Stimulated activated CD8-positive, alpha-beta memory T cell treated with anti-CD3 and anti-CD28 coated beads, Interleukin-4, amount 100 ng/mL, for 1 hour (primary cell): Measurements from ENCODE around the gene MRPL54.

ENCODE experiments used
- DNase-seq, 2 donors: peaks; one replicate each; pipeline ENCODE4 v3.0.0-alpha.2; 2020; ENCODE audit warnings: low read depth in 2 of 2, low spot score in 1 of 2

MRPL54 gene

DNA sequence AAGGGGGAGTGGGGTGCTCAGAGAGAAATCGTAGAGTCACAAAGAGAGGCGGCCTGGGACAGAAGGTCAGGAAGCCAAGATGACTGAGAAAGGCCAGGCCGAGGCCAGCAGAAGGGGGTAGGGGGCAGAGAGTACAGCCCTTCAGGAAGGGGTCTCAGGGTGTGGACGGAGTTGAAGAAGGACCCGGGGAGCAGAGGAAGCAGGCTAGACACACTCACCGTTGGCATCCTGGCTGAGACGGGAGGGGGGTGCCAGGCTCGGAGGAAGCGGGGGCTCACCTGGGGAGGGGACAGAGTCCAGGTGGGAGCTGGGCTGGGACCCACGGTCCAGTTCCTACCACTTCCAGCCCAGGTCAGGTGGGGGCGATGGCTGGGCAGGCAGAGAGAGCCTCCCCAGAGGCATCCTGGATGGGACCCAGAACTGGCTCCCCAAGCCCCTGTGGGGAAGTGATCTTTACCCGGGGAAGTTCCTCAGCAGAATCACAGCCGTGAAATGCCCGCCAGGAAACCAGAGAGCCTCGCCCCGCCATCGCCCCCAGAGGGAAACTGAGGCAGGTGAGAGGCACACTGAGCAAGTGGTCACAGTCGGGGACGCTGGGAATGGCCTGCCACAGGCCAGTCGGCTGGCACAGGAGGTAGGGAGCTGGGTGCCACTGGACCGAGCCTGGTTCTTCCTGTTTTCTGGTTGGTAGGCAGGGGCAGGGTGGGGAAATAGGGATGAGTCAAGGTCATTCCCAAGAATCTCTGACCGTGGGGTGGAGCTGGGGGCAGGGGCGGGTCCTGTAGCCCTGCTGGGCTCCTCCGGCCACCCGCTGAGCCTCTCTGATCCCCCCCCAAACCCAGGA lies 22.3 kb downstream of the MRPL54 start:
- no peak for DNase-seq

DNA sequence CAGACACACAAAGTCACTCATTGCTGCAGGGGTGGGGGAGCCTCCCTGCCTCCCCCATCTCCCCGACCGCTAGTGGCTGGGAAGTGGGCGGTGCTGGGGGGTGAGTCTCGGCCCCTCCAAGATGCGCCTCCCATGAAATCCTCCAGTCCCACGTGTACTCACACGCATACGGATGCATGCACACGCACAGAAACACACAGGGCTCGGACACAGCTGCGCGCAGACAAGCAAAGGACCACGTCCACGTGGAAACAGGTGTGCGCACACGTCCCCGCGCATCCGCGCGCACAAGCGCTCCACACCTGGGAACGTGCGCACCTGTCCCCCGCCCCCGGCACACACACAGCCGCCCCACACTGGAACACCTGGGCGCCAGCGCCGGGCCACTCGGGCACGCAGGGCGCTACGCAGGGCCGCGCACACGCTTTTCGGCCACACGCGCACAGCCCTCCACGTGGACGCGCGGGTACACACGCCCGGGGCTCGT lies 23.0 kb downstream of the MRPL54 start:
- no peak for DNase-seq

DNA sequence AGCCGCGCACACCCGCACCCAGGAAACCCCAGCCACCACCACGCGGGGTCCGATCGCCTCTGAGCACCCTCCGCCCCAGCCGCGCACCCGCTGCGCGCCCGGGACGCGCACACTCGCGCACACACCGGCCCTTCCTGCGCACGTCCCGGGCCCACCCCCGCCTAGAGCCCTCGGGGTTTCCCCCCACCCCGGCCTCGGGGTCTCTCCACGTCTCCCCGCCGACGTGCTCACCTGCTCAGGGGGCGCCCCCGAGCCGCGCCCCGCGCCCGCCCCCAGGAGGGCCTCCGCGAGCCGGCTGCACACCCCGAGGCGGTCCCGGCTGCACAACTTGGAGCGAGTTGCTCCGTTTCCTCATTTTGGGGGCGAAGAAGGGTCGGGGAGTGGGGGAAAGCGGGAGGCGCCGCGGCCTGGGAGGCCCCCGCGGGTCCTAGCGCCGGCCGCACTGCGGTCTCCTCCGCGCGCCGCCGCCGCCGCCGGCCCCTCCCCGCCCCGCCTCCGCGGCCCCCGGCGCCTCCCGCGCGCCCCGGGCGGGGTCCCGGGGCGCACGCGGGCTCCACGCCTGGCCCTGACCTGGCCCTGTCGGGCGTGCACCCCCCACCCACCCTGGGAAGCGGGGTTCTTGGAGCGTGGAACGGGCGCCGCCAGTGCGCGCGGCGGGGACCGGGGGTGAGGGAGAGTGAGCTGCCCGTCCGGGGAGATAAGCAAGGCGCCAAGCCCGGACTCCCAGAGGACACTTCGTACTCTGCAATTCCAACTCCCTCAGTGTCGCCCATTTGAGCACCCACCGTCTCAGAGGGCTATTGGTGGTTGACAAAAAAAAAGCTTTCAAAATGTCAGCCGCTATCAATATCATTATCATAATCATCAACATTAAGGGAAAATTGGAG lies 23.7 kb downstream of the MRPL54 start, which contains the start of gene MATK:
MATK (minus strand) TSS at position 444 of the 887 bp plus-strand sequence. CDS start 1,246 bp downstream, outside the sequence.
- no peak for DNase-seq

DNA sequence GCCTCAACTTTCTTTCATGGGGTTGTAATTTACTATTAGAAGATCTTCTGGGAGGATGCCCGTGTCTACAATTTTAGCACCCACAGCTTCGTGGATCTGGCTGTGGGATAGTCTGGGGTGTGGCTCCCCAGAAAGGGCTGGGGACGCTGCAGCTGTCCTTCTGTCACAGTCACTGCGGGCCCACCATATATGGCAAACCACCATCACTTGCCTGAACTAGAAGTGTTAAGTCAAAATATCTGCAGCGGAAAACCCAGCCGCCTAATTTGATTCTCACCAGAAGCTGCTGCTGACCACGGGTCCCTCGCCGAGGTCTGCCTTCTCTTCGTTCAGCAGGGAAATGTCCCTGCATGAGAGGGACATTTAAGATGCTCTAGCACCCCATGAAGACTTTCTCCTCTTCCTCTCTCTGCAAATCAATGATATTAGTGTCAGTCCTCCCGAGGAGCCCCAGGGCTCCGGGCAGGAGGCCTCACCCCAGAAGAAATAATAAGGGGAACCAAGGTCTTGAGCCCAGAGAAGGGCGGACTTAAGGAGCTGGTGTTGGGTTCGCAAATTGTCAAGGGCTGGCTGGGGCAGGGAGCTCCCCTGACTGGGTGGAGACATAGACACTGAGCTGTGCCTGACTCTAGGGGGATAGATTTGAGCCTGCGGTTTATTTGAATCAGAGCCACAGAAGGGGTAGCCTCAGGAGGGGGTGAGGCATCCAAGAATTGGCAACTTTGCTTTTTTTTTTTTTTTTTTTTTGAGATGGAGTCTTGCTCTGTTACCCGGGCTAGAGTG lies 26.7 kb downstream of the MRPL54 start:
- DNase-seq = no peak

DNA sequence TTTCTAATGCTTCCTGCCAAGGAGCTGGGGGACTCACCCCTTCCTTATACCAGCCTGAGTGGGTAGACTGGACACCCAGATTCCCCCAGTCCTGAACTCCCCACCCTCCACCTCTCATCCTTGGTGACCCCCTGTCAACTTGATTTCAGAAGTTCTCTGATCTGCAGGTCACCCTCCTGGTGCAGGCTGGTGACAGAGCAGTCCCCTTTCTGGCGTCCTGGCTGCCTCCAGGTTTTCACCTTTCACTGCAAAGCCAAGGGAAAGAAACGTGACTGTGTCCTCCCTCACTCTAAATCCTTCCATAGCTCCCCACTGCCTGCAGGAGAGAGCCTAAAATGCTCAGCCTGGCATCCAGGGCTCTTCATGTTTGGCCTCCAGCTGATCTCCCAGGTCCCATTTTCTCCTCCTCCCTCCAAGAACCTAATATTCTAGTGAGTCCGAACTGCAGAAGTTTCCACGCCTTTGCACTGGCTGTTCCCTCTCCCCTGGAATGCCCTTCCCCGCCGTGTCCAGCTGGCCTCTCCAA lies 27.8 kb downstream of the MRPL54 start:
- no peak for DNase-seq

DNA sequence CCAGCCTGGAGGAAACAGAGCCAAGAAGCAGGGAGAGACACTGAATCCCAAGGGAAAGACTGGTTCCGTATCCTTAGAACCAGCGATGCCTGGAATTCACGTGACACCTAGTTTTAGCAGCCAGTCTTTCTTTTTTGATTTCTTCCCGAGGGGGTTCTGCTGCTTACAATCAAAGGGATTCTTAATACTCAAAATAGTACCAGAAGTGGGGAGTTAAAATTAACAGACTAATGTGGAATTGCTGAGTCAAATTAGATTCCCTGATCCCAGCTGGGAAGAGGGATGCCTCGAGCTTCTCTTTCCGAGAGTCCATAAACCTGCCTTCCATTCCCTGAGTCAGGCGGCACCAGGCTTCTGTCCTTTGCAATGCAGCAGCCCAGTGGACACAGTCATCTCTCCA lies 28.5 kb downstream of the MRPL54 start:
- DNase-seq = no peak

DNA sequence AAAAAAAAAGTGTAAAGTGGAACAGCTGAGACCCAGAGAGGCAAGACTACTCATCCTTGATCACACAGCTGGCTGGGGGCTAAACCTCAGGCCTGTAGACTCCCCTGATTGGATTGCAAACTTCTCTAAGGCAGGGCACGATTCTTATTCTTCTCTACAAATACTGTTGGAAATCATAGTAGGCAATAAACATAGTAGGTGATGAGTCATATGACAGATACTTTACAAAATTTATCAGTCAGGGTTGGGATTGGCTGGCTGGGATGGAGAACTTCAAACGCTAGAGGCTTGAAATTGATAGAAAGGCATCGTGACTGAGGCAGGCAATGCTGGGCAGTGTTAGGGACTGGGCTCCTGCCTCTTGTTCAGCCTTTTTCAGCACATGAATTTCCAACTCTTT lies 29.6 kb downstream of the MRPL54 start:
- no peak for DNase-seq

DNA sequence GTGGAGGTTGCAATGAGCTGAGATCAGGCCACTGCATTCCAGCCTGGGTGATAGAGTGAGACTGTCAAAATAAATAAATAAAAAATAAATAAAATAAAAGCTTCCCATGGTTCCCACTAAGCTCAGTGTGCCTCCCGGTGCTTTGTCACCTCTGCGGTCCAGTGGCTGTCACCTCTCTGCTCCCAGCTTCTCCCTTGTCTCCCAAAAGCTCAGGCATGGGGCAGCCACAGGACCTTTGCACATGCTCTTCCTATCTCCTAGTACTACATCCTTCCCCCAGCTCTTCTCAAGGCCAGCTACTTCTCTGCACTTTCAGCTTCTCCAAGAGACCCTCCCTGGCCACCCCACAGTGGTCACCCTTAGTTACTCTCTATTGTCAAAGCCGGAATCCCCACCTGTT lies 31.3 kb downstream of the MRPL54 start:
- DNase-seq = no peak

DNA sequence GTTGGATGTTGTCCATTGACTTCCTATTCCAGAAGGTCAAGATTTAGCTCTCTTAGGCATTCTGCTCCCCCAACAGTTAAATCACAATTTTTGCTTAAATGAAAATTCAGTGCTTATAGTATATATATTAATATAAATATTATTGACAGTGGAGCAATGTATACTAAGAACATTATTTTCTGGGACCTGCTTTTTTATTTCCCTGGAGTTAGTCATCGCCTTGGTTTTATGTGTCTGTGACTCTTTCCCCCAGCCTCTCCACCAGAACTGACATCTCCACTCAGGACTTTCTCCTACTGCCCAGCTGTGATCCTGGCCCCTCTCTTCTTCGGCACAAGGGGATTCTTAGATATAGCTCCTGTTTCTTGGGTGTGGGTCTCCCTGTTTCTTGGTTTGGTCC lies 33.9 kb downstream of the MRPL54 start:
- DNase-seq = no peak

DNA sequence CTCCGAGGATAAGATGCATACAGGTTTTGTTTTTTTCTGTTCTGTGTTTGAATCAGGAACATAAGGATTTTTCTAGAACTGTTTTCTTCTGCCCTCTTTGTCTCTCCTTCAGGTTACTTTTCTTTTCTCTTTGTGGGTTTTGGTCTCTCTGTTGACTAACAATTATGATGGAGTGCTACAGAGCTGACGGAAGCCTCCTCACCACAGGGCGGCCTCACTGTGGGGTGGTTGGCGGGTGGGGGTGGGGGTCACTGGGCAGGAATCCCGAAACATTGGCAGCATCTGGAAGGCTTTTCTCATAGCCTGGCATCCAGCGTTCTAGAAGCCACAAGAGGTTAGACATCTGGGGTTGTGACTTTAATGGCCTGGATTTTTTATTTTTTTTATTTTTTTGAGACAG lies 35.7 kb downstream of the MRPL54 start:
- DNase-seq = no peak

DNA sequence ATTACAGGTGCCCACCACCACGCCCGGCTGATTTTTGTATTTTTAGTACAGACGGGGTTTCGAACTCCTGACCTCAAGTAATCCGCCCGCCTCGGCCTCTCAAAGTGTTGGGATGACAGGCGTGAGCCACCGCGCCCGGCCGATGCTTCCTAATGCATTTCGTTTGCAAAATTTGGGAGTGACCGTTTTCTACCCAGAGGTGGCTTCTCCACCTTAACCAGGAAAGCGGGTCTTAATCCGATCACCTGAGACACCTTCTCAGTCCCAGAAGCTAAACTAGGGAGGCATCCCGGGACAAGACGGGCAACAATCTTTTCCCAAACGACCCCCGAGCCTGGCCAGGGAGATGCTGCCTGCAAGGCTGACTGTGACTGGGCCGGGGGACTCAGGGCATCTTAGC lies 38.5 kb downstream of the MRPL54 start:
- DNase-seq = no peak

DNA sequence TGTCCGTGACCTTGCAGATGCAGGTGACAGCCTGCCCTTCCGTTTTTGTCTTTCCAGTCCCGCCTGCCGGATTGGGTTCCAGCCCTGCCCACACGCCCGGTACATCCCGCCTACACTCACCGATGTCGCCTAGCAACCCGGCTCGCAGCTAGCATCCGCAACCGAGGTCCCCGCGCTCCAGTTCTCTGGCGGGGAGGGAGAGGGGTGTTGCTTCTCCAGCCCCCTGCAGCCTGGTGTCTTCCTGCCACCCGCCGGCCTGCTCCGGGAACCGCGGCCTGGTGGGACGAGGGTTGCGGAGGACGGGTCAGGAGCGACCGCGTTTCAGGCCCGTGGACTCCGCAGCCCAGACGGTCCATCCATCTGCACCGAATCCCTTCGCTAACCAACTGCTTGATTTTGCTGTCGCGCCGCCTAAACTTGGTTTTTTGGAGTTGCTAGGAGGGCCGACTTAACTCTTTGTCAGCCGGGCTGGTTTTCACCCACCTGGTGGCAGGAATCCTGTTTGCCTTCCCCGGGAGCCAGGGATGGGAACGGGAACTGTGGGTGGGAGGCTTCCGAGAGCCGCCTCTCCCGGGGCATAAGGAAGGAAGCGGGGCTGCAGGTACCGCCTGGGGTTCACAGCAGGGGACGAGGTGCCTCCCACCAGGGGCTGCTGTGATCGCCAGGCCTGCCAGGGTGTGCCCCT lies 39.1 kb downstream of the MRPL54 start:
- DNase-seq = no peak

DNA sequence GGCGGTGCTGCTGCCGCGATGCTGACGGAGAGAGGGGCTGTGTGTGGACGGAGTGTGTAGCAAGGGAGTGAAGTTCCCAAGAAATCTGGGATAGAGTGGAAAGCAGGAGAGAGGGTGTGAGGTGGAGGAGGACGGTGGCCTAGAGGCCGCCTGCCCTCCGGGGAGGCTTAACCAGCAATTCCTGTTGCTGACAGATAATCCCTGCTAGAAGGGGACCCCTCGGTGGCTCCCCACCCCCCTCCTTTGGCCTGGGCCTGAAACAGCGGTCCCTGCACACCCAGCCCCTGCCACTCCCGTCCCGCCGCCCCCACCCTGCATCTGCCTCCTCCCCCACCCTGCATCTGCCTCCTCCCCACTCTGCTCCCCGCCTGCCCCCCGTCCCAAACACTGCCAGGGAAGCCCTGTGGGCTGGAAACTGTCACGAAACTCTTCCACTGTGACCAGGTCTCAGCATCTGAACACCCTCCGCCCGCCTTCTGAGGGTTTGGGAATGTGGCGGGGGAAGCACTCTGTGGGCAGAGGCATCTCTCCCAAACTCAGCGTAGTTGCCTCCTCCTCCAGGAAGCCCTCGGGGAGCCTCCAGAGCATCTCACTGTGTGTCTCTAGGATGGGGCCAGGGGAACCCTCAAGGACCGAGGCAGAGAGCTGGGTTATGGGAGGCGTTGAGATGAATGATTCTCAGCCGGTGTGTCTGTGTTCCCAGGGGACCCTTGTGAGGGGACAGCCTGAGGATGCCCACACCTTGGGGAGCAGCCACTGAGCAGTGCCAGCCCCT lies 40.8 kb downstream of the MRPL54 start:
- no peak for DNase-seq

DNA sequence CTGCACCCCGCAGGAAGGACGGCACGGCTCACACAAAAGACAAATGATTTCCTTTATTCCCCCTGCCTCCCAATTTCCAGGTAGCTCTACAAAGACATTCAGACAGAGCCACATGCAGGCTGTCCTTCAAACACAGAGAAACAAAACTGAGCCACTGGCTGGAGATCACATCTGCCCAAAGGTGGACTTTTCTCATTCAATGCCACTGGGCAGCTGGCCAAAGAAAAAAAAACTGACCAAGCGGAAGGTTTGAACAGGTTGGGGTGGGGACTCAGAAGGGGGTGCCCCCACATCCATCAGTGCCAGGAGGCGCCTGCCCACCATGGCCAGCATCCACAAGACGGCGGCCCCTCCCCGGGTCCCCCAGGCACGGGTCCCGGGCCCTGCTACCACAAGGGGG lies 41.5 kb downstream of the MRPL54 start:
- DNase-seq = no peak

DNA sequence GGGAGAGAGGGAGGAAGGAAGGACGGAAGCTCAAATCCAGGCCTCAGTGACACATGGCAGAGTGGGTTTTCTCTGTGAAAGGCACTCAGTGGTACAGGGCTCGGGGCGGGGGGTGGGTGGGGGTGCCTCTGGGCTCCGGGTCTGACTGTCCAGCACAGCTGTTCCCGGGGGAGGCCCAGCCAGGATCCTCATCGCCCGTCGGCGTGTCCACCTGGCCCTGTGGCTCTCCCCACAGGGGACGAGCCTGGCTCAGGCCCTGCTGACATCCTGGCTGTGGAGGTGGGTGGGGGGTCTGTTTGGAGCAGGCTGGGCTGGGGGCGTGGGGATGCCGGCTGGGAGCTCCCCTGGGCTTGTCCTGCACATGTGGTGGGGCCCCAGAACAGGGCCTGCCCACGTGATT lies 41.9 kb downstream of the MRPL54 start:
- no peak for DNase-seq

DNA sequence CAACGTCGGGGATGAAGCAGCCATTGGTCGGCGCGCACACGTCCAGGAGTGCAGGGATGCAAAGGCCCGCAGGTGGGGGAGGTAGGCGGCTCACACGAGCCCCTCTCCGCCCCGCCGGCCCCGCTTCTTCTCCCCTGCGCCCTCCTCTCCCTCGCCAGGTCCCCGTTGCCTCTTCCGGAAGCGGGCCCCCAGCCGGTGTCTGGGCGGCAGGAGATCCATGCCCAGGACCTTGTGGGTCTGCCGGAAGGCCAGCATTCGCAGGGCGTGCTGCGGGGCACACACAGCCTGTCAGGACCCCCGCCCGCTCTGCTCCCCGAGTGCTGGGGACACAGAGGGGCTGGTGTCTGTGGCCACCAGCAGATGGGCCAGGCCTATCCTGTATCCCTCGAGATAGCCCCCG lies 43.4 kb downstream of the MRPL54 start:
- DNase-seq = no peak

DNA sequence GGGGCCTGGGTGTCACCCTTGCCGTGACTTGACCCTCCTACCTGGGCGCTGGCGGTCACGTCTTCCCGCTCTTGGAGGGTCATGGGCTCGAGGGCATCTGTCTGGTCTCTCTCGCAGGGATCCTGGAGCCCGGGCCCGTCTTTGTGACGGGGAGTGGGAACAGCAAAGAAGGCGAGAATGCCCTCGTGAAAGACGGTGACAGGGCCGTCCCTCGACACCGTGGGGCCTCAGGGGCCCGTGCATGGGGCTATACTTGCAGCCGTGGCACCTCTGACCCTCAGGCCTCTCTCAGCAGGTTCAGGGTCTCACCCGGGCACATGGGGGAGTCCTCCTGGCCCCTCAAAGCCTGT lies 44.6 kb downstream of the MRPL54 start:
- DNase-seq = no peak

DNA sequence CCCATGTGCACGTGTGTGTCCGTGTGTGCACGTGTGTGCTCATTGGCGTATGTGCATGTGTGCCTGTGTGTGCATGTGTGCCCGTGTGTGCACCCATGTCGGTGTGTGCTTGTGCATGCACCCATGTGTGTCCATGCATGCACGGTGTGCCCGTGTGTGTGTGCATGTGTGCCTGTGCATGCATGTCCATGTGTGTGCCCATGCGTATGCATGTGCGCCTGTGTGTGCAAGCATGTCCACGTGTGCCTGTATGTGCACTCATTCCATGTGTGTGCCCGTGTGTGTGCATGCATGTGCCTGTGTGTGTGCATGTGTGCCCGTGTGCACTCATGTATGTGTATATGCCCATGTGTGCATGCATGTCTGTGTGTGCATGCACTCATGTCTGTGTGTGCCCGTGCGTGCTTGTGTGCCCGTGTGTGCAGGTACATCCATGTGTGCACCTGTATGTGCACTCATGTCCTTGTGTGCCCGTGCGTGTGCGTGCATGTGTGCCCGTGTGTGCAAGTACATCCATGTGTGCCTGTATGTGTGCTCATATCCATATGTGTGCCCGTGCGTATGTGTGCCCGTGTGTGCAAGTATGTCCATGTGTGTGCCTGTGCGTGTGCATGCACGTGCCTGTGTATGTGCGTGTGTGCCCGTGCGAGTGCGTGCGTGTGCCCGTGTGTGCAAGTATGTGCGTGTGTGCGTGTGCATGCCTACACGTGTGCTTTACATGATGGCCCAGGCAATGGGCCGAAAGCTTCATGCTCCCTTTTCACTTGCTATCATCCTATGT lies 45.3 kb downstream of the MRPL54 start:
- DNase-seq = no peak
